Endodermal cell (in vitro differentiated cells): ENCODE measurements around the gene OR6F1. TPM values are rescaled to one million over a fixed set of nuclear protein-coding genes. Genes with fewer than 3 reads are reported as not detected.

Source experiments
- DNase-seq: peaks from one replicate; pipeline ENCODE4 v3.0.0-alpha.2; 2017
- H3K27ac ChIP-seq: 2 replicates; pipeline ENCODE4 v1.5.1; 2013; ENCODE audit warnings: mild to moderate bottlenecking, low read depth, low read length, moderate library complexity
- H3K27me3 ChIP-seq: 2 replicates; pipeline ENCODE4 v1.6.1; 2013; ENCODE audit warnings: mild to moderate bottlenecking, low read length, moderate library complexity; ENCODE audit not compliant: insufficient read depth, control insufficient read depth, poor library complexity, severe bottlenecking
- H3K36me3 ChIP-seq: 2 replicates; pipeline ENCODE4 v1.7.0; 2013; ENCODE audit warnings: mild to moderate bottlenecking, low read length, moderate library complexity; ENCODE audit not compliant: control insufficient read depth, insufficient read depth
- H3K4me1 ChIP-seq: one replicate; pipeline ENCODE4 v1.7.0; 2013; ENCODE audit warnings: low read length; ENCODE audit not compliant: control insufficient read depth, insufficient read depth
- H3K4me3 ChIP-seq: 2 replicates; pipeline ENCODE4 v1.5.1; 2013; ENCODE audit warnings: mild to moderate bottlenecking, low read length, moderate library complexity
- H3K9ac ChIP-seq: 2 replicates; pipeline ENCODE4 v1.6.1; 2013; ENCODE audit warnings: mild to moderate bottlenecking, low read length, moderate library complexity; ENCODE audit not compliant: poor library complexity, severe bottlenecking; ENCODE audit errors: extremely low read depth
- H3K9me3 ChIP-seq: 2 replicates; pipeline ENCODE4 v1.6.1; 2013; ENCODE audit warnings: mild to moderate bottlenecking, low read length, moderate library complexity; ENCODE audit not compliant: control insufficient read depth
- H3K27ac Mint-ChIP-seq: 2 replicates; pipeline ENCODE4 v1.8.0; 2020; ENCODE audit warnings: mixed read lengths
- H3K27me3 Mint-ChIP-seq: 2 replicates; pipeline ENCODE4 v1.8.0; 2021; ENCODE audit warnings: mild to moderate bottlenecking, mixed read lengths; ENCODE audit not compliant: insufficient read depth
- H3K36me3 Mint-ChIP-seq: 2 replicates; pipeline ENCODE4 v1.8.0; 2020; ENCODE audit warnings: low read depth, mixed read lengths
- H3K4me1 Mint-ChIP-seq: 2 replicates; pipeline ENCODE4 v1.8.0; 2020; ENCODE audit warnings: mixed read lengths
- H3K4me3 Mint-ChIP-seq: 2 replicates; pipeline ENCODE4 v1.8.0; 2020; ENCODE audit warnings: mild to moderate bottlenecking, moderate library complexity, mixed read lengths
- H3K9me3 Mint-ChIP-seq: 2 replicates; pipeline ENCODE4 v1.8.0; 2020; ENCODE audit warnings: mild to moderate bottlenecking, mixed read lengths
- CTCF ChIP-seq: fragments of 200-600 bp; sonication (generic); conservative IDR thresholded peaks from 2 replicates; pipeline ENCODE4 v1.5.0; 2021; ENCODE audit warnings: antibody characterized with exemption, mild to moderate bottlenecking
- WGBS, 2 experiments: methylation state at CpG; one replicate each; pipeline versions ENCODE4 v1.1.5 to v1.1.7; 2013; ENCODE audit warnings: missing lambda C conversion rate in 2 of 2, mixed read lengths in 1 of 2; ENCODE audit not compliant: insufficient coverage in 1 of 2, insufficient read length in 1 of 2; 5-methylcytosine and 5-hydroxymethylcytosine counted together
- total RNA-seq, 2 donors: library from RNA; stranded (reverse); fragmentation: NEBNext Ultra II Directional in 1 of 2; extraction: Animal tissue kit (Norgen Biotek cat#: 25700) in 1 of 2; gene quantifications; 2 replicates in 1 of 2; 3 replicates in 1 of 2; pipeline ENCODE4 v1.2.1, GENCODE V29; 2021

The OR6F1 gene
- total RNA-seq, 2 donors from 2014 or later, result not detected

DNA sequence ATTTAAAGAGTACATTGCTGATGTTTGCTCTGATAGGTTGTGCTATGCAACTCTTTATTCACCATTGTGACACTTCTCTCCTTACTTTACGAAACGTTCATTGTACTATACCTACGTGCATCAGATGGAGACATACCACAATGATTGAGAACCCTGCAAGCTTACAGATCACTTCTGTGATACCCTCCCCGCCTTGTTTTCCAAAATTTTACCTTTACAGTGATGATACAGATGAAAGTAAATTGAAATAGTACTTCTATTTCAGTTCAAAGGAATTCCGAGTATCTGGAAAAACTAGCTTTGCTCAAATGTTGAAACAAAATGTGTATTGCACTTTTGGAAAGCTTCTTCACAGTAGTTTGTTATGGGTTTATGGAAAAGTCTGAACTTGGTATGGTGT lies 25.3 kb upstream of the OR6F1 start:
- no peak overlapping the region for H3K4me3 Mint-ChIP-seq
- H3K36me3 Mint-ChIP-seq, result no peaks in the 10 kb centered on the region
- WGBS, 2 experiments, result 76 to 92% methylated on average over 4 to 5 of the region's 5 CpGs
- no peak overlapping the region for H3K27ac ChIP-seq
- no peaks in the 10 kb centered on the region for H3K27me3 Mint-ChIP-seq
- no peak overlapping the region for H3K4me3 ChIP-seq
- no peaks in the 10 kb centered on the region for H3K36me3 ChIP-seq
- no peaks in the 10 kb centered on the region for H3K27me3 ChIP-seq
- no peak overlapping the region for H3K27ac Mint-ChIP-seq
- H3K9ac ChIP-seq, result no peak overlapping the region
- H3K4me1 ChIP-seq, result no peaks in the 10 kb centered on the region
- H3K4me1 Mint-ChIP-seq, result no peaks in the 10 kb centered on the region
- DNase-seq, result no peak
- peaks cover 40% of the 10 kb centered on the region for H3K9me3 Mint-ChIP-seq
- H3K9me3 ChIP-seq, result peaks cover 80% of the 10 kb centered on the region
- TF ChIP-seq CTCF, result no peak

DNA sequence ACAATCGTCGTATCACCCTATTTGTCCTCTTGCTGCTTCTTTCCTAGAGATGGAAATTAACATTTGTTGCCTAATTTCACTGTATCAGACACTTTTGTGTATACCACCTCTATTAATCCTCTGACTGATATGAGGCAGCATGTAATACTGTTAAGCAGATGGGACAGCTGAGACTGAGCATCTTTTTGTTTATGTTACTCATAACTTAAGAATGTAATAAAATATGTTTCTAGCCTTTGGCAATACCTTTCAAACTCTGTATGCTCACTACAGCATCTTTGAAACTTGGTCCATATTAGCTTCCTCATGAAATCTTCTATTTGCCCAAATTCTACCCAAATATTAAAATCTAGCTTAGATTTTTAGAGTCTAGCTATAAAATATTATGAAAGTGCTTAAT lies 24.3 kb upstream of the OR6F1 start:
- no peak overlapping the region for H3K4me3 ChIP-seq
- H3K4me1 Mint-ChIP-seq, result no peaks in the 10 kb centered on the region
- DNase-seq, result no peak
- H3K27me3 Mint-ChIP-seq, result no peaks in the 10 kb centered on the region
- peaks cover 35% of the 10 kb centered on the region for H3K9me3 Mint-ChIP-seq
- no peaks in the 10 kb centered on the region for H3K36me3 ChIP-seq
- no peak overlapping the region for H3K27ac ChIP-seq
- WGBS, 2 experiments, result 79% methylated on average over 2 of the region's 2 CpGs; no CpG with 5 or more reads in 1 of the 2 experiments
- TF ChIP-seq CTCF, result no peak
- H3K9me3 ChIP-seq, result peaks cover 79% of the 10 kb centered on the region
- no peaks in the 10 kb centered on the region for H3K4me1 ChIP-seq
- no peaks in the 10 kb centered on the region for H3K36me3 Mint-ChIP-seq
- no peak overlapping the region for H3K9ac ChIP-seq
- H3K4me3 Mint-ChIP-seq, result no peak overlapping the region
- H3K27ac Mint-ChIP-seq, result no peak overlapping the region
- H3K27me3 ChIP-seq, result no peaks in the 10 kb centered on the region

DNA sequence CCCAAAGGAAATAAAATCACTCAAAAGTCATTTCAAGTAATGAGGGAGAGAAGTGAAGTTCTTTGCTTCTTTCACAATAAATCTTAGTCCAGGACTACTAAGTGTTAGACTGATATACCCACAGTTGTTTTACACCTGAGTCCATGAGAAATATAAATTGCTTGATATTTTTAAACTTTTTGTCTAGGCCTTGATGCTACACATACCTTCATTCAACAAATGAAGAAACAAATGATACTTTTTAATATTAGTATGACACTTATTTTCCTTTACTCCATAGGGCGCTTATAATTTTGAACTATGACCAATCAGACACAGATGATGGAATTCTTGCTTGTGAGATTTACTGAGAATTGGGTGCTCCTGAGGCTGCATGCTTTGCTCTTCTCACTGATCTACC lies 21.9 kb upstream of the OR6F1 start, which contains the start of gene OR14K1:
OR14K1 (plus strand) TSS at position 301 of the 400 bp plus-strand sequence; CDS start at position 301, 0 bp downstream.
- no peak for DNase-seq
- Mint-ChIP-seq H3K27ac (no peak within 1 kb of the TSS), H3K36me3 (no peaks in the 10 kb centered on the region), H3K27me3 (no peaks in the 10 kb centered on the region), H3K4me3 (no peak within 1 kb of the TSS), H3K9me3 (peaks cover 41% of the 10 kb centered on the region), H3K4me1 (no peaks in the 10 kb centered on the region)
- 100% methylated on average over 1 of the region's 1 CpG for WGBS, 2 experiments
- Histone ChIP-seq H3K4me3 (no peak within 1 kb of the TSS), H3K9me3 (peaks cover 86% of the 10 kb centered on the region), H3K27me3 (no peaks in the 10 kb centered on the region), H3K27ac (no peak within 1 kb of the TSS), H3K36me3 (no peaks in the 10 kb centered on the region), H3K4me1 (no peaks in the 10 kb centered on the region), H3K9ac (no peak within 1 kb of the TSS)
- TF ChIP-seq CTCF, result no peak
